ENCODE results near the gene ABCA13.

- TF ChIP-seq CTCF (conservative IDR thresholded peaks at IDR 0.05 in 1 of 2, IDR thresholded peaks at IDR 0.05 in 1 of 2; ENCODE audit: extremely low read depth in 1 of 2, insufficient read depth in 1 of 2, low read depth in 1 of 2, low read length in 2 of 2) (no peak), EZH2 (IDR thresholded peaks at IDR 0.05; ENCODE audit: borderline replicate concordance, low read length) (no peak)
Observed at GRCh38 chr7:48177271-48177670, 6.0 kb downstream of the ABCA13 start.
